AG09309 (cell line): ENCODE results near the gene PILRA.

Experiments
- DNase-seq: peaks from one replicate; pipeline ENCODE4 v3.0.0-alpha.2; 2010; ENCODE audit warnings: low read depth
- H3K4me3 ChIP-seq: 2 replicates; pipeline ENCODE4 v1.5.1; 2011; ENCODE audit warnings: mild to moderate bottlenecking, low read depth, low read length, moderate library complexity; ENCODE audit not compliant: control insufficient read depth
- TF ChIP-seq, protein P1 (sequence below): IDR thresholded peaks from 2 replicates; pipeline ENCODE4 v1.5.1; 2011; ENCODE audit warnings: mild to moderate bottlenecking, low read depth, low read length, inconsistent platforms; ENCODE audit not compliant: insufficient read depth, control insufficient read depth; ENCODE audit errors: missing control alignments

The PILRA gene

DNA sequence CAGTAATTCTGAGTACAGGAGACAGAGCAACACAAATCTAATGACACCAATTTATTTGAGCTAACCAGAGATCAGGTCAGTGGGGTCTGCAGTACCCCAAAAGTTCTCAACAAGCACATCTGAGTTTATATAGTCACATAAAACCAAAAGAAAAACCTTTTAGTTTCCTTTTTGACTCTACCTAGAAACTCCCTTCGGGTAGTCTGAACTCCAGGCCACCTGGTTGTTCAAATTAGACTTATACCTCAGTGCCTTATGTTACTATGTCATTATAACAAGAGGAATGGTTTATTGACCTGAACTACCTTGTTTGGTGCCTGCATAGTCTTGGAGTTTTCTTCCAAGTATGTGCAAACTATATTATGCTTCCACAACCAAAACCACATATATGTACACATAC lies 40.6 kb downstream of the PILRA start:
- H3K4me3 ChIP-seq: no peak overlapping the region
- TF ChIP-seq, protein P1, sequence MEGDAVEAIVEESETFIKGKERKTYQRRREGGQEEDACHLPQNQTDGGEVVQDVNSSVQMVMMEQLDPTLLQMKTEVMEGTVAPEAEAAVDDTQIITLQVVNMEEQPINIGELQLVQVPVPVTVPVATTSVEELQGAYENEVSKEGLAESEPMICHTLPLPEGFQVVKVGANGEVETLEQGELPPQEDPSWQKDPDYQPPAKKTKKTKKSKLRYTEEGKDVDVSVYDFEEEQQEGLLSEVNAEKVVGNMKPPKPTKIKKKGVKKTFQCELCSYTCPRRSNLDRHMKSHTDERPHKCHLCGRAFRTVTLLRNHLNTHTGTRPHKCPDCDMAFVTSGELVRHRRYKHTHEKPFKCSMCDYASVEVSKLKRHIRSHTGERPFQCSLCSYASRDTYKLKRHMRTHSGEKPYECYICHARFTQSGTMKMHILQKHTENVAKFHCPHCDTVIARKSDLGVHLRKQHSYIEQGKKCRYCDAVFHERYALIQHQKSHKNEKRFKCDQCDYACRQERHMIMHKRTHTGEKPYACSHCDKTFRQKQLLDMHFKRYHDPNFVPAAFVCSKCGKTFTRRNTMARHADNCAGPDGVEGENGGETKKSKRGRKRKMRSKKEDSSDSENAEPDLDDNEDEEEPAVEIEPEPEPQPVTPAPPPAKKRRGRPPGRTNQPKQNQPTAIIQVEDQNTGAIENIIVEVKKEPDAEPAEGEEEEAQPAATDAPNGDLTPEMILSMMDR: no peak
- no peak for DNase-seq

DNA sequence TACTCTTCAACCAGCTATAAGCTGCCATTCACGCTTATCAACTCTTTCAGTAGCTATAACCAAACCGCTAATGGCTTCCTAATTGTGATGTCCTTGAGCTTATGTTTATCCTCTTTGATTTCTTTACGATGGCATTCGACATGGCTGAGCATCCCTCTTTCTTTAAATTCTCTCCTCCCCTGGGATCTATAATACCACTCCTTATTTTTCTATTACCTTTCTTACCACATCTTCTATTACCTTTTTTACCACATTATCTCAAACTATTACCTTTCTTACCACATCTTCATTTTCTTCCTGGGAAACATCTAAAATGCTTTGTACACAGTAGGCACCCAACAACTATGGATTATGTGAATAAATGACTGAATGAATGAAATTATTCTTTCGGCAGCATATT lies 42.2 kb downstream of the PILRA start:
- no peak for DNase-seq
- TF ChIP-seq, protein P1: no peak
- no peak overlapping the region for H3K4me3 ChIP-seq

DNA sequence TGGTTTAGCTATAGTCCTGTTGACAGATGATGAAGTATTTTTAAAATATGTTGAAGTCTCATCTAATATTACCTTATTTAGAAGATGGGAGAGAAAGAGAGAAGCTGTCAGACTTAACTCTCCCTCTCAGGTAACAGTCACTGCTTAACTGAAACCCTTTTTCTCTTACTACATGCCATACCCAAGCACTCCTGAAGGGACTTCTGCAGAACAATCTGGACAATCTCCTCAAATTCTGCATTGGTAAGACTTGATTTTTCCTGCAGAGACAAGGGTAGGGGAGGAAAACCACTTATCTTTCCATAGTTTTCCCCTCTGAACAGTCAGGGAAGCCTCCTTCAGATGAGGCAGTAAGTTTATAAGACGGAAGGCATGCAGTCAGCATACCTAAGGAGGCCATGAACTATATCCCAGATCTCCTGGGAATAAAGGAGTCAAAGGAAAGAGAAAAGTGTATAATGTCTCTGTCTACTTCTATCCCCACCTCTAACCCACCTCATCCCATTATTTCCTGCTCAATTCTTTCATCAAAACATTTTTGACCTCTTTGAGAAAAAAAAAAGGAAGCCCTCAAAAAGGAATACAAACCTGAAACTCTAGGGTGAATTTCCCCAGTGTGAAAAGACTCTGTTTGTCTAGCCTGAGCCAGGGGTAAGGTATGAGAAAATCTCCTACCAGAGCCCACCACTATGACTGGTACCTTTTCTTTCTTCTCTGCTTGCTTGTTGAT lies 45.8 kb downstream of the PILRA start:
- H3K4me3 ChIP-seq: no peak overlapping the region
- no peak for DNase-seq
- TF ChIP-seq, protein P1: no peak

DNA sequence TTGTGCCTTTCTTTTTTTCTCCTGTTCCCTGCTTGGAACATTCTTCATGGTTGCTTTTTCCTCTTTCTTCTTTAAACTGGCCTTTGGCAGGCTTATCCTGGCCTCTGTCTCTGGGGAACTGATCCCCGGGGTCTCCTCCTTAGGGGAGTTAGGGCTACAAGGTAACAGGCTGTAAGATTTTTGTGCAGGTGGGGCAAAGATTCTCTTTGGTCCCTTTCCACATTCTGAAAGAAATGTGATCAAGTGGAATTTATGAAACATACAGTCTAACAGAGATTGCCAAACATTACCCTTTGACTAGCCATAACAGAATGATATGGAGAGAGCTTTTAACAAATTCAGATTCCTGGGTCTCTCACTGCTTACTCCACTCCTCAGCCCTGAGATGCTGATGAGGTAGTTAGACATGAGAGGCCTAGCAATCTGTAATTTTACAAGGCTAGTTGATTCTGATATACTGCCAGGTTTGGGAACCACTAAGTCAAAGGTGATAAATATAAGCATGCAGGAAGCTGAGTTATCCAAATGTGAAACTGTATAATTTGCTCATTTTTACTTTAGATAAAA lies 46.5 kb downstream of the PILRA start:
- TF ChIP-seq, protein P1: no peak
- no peak overlapping the region for H3K4me3 ChIP-seq
- DNase-seq: no peak

DNA sequence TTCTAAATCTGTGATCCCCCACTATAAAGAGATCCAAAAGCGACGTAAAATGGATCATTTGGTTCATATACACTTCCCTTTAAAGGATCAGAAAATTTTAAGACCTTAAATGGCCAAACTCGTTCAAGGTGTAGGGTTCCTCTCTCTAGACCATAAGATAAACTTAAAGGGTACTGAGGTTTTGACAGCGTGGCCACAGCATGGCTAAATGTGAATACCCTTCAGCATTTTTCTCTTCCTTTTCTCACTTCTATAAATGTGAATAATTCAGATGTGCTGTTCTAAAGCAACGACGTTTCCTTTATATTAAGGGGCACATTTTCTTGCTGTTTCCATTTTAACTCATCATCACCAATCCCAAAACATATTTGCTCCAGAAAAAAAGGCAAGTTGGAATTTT lies 50.0 kb downstream of the PILRA start:
- TF ChIP-seq, protein P1: no peak
- no peak overlapping the region for H3K4me3 ChIP-seq
- DNase-seq: no peak

DNA sequence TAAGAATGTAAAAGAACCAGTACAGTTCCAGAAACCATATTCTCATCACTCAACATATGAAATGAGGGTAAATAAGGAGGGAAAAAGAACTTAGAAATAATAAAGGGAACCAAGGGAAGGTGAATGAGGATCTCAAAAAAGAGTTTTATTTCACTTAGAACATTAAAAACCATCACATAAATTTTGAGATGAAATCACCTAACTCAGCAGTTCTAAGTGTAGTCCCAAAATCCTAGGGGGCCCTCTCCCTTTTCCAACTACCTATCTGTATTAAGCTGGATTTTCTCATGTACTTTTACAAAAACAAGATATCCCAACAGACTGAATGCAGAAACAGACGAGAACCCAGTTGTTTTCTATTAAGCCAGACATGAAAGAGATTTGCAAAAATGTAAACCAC lies 52.1 kb downstream of the PILRA start:
- DNase-seq: no peak
- TF ChIP-seq, protein P1: no peak
- no peak overlapping the region for H3K4me3 ChIP-seq
